GM12892 (cell line): ENCODE measurements around the gene DNAH2.

Source experiments
- POLR2A ChIP-seq: IDR thresholded peaks from 2 replicates; pipeline ENCODE4 v1.6.1; 2011; ENCODE audit warnings: low read depth, low read length, control low read depth
- POLR2AphosphoS5 ChIP-seq: IDR thresholded peaks from 2 replicates; pipeline ENCODE4 v1.6.1; 2011; ENCODE audit warnings: low read depth, low read length, control low read depth
- TAF1 ChIP-seq: IDR thresholded peaks from 2 replicates; pipeline ENCODE4 v1.6.1; 2011; ENCODE audit warnings: low read depth, mild to moderate bottlenecking, control low read depth, low read length, borderline replicate concordance

DNA sequence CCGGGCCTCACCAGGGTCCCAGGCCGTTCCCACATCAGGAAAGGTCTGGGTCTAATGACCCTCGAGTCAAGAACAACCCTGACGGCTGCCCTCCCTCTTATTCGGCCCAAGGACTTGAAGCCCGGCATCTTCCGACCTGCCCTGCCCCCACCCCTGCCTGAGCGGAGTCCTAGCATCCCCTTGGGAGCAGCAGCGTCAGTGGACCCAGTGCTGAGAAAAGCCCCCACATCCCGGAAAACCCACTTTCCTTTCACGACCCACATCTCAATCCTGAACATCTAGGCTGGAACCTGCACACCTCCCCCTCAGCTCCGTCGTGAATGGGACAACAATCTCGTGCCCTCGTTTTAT lies 138.1 kb downstream of the DNAH2 start:
- TF ChIP-seq POLR2A (no peak), POLR2AphosphoS5 (no peak), TAF1 (no peak)
